GM19351 (cell line): ENCODE data around the gene ZNRF2.
"Not testable (repeated sequence)": the region's sequence is repeated elsewhere in the genome, so short reads cannot be mapped to it uniquely, and the experiment has no call there.

Source experiments
- ATAC-seq: cut with Tn5 transposase; IDR thresholded peaks from one replicate; pipeline ENCODE4 v1.9.1; 2021; ENCODE audit warnings: mild to moderate bottlenecking, moderate library complexity; ENCODE audit not compliant: unreplicated experiment

Gene ZNRF2

GRCh38 chr7:30286749-30287148 is 2.4 kb downstream of the ZNRF2 start:
- ATAC-seq, result no peak

DNA sequence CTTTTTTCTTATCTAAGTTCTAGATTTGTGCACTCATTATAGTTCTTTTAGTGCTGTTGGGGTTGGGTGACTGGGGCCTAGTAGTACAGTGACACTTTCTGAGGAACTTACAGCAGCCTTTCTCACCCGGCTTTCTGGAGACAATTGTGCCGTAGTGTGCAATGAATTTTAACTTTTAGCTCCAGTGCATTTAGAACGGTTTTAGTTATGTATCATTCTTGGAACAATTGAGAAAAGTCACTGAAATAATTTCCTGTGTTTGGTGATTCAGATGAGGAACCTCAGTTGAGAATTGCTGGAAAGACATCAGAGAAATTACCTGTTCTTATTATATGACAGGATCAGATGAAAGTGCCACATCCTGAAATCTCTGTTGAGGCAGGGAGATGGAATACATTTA is 3.2 kb downstream of the ZNRF2 start:
- not testable (repeated sequence) for ATAC-seq

DNA sequence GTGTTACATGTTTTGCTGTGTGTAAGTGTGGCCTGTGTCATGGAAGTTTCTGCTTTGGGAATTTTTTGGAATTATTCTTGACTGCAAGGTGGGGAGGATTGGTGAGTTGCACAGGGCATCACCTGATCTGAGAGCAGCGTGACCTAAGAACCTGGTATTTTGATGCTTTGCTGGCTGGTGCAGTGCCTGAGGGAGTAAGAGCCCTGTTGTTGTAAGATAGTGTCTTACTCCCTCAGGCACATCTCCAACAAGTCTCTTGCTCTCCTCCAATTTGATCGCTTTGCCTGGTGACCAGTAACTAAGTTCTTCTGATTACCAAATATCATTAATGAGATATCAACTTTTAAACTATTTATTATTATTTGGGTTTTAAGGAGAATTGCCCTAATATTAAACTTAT is 5.2 kb downstream of the ZNRF2 start:
- not testable (repeated sequence) for ATAC-seq

DNA sequence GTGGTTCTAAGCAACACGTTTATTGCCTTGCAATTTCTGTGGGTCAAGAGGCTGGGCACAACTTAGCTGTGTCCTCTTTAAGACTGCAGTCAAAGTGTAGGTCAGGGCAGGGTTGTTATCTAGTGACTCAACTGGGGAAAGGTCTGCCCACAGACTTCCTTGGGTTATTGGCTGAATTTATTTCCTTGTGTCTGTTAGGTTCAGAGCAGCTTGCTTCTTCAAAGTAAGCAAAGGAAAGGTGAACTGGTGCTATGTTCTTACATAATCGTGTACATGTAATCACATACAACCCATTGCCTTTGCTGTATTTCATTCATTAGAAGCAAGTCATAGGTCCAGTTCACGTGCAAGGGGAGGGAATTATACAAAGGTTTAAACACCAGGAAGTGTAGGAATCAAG is 5.9 kb downstream of the ZNRF2 start:
- peak; percentile 37 for ATAC-seq

- ATAC-seq, result not testable (repeated sequence)
These were observed 8.1 kb downstream of the ZNRF2 start for GRCh38 chr7:30292416-30293038.

GRCh38 chr7:30296304-30296703 is 11.9 kb downstream of the ZNRF2 start:
- not testable (repeated sequence) for ATAC-seq

GRCh38 chr7:30297499-30297898 is 13.1 kb downstream of the ZNRF2 start:
- ATAC-seq, result not testable (repeated sequence)

GRCh38 chr7:30298409-30298808 is 14.0 kb downstream of the ZNRF2 start:
- not testable (repeated sequence) for ATAC-seq

DNA sequence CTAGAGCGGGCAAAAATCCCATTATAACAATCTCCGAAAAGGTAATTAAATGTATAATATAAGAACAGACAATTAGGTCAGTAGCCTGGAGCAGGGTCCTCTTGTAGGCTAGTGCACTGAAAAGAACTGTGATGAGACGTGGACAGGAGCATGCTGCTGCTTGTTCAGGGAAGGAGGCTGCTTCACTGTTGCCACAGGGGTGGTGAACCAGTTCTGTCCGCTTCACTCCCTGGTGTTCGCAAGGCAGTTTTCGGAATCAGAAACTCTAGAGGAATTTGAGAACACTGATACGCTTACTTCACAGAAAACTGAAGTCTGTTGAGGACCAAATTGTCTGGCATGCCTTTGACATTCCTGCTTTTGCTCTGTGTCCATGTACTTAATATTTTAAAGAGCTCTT is 17.4 kb downstream of the ZNRF2 start:
- no peak for ATAC-seq

DNA sequence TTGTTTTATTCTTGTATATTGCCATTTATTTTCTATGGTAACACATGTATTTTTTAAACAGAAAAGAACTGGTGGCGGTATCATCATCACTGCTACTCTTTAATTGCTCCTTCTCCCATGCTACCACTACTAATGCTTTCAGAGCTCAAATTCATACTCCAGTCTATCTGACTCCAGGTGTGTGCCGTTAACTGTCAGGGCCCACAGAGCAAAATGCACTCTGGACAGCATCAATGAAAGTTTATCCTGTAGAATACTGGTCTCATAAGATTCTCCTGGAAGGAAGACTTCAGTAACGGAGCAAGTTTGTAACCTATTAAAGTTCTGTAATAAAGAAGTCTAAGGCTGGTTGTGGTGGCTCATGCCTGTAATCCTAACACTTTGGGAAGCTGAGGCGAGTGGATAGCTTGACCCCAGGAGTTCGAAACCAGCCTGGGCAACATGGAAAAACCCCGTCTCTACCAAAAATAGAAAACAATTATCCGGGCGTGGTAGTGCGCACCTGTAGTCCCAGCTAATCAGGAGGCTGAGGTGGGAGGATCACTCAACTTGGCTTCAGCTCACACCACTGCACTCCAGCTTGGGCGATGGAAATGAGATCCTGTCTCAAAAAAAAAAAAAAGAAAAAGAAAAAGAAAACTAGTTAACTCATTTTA is 18.4 kb downstream of the ZNRF2 start:
- peak; percentile 22 for ATAC-seq

- peak; percentile 87 for ATAC-seq
These were observed 19.1 kb downstream of the ZNRF2 start for GRCh38 chr7:30303312-30304039.

DNA sequence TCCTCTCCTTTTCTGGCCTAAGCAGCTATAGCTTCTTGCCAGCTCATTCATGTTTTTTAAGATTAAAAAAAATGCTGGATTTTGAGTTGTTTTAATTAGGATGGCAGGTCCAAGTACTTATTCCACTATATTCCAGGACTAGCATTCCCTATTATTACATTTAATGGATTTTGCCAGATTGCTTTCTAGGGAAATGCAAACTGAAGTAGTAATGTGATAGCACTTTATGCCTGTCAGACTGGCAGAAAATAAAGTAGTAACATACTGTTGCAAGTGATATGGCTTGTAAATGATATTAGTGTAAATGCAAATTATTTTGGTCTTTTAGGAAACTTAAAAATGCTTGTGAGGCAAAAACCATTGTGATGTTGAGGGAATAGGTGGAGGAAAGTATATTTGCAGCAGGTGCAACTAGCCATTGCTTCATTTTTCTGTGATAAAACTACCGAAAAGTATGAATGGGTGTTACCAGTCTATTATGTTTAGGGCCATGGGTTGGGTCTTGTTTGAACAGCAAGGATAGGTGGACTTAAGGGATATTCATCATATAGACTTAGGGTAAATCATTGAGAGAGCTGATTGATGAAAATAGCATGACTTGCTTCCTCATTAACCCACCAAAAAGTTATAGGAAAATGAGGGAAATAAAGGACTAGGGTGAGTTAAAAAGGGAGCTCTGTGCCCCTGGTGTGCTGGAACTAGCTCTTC is 19.9 kb downstream of the ZNRF2 start:
- ATAC-seq, result no peak

DNA sequence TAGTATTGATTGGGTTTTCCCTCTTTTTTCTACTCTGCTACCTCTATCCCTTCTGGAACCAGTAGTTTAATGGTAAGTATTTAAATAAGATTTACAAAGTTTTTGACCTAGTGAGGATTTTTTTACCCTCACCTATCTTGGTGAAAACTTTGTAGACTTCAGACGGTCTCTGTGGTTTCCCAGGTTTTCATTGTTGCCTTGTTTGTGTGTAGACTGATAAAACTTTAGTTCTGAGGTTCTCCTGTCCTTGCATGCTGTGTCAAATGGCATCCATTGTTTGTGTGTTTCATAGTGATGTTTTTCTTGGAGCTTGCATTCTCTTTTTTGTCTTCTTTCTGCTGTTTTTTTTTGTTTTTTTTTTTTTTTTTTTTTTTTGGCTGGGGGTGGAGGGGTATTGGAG is 22.6 kb downstream of the ZNRF2 start:
- ATAC-seq, result no peak

DNA sequence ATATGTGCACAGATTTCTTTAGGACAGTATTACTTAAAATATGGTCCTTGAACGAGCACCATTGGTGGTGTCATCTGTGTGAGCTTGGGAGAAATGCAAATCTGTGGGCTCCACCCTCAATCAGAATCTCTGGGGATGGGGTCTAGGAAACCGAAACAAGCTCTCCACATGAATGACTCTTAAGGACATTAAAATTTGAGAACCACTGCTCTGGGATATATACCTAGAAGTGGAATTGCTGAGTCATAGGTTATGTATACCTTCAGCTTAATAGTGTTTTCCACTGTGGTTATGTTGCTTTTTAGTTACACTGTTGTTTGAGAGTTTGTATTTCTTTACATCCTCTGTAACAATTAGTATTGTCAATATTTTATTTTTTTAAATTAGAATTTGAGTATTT is 24.0 kb downstream of the ZNRF2 start:
- ATAC-seq, result no peak

DNA sequence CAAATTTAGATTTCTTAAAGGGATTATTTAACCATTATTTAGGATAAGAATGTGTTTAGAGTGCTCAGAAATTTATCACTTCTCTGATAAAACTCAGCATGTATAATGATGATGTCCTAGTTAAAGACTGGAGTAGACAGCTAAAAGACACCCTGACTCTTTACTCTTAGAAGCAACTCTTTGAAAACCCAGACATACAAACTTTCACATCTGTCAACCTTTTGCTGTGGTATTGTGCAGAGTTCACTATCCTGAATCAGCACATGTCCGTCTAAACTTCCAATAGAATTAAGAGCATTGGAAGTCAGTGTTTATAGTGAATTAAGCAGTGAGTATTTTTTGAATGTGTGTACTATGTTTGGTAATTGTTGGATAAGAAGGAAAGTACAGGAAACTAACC is 24.9 kb downstream of the ZNRF2 start:
- no peak for ATAC-seq

GRCh38 chr7:30309842-30310435 is 25.5 kb downstream of the ZNRF2 start:
- ATAC-seq, result no peak

GRCh38 chr7:30310674-30311362 is 26.4 kb downstream of the ZNRF2 start:
- ATAC-seq, result no peak

- no peak for ATAC-seq
These were observed 27.8 kb downstream of the ZNRF2 start for GRCh38 chr7:30312178-30312577.

- no peak for ATAC-seq
These were observed 29.0 kb downstream of the ZNRF2 start for GRCh38 chr7:30313348-30313747.

DNA sequence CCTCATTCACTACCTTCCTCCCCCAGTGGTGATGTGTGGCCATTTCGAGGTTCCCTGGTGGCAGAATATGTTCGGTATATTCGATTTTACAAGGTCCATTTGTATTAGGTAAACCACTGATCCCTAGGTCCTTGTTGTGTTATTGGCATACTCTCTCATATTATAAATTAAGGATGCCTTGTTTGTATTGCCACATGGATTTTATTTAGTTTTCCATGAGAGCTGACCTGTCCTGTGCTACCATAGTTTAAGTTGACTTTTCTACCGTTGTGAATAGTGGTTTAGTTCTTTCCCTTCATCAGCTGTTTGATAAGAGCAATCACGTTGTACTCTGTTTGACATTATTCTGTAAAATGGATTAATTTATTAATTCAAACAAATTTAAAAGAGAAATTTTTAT is 29.4 kb downstream of the ZNRF2 start:
- ATAC-seq, result no peak

DNA sequence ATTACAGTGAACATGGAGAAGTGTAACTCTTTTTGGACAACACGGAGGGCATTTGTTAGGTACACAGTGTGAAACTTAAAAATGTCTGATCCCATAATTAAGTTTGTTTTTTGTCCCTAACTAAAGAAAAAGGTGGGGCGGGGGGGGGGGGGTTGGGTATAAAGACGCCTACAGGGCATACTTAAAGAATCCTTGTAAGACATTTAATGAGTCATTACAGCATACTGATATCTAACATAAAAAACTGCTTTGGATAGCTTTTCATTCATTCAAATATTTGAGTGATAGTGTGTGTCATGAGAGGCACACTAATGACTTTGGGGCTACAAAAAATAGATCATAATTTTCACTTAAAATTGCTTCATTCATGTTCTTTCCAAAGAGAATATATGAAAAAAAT is 31.2 kb downstream of the ZNRF2 start:
- no peak for ATAC-seq
